B cell (primary cell): ENCODE data around the gene NBEA. TPM values are rescaled to one million over a fixed set of nuclear protein-coding genes. Genes with fewer than 3 reads are reported as not detected.

ENCODE experiments used
- ATAC-seq: fragments of 200-7000 bp; cut with Tn5 transposase; one replicate; pipeline ENCODE4 v1.10.0; 2021; ENCODE audit warnings: low read depth, mild to moderate bottlenecking, moderate number of reproducible peaks, moderate library complexity
- CTCF ChIA-PET: fragments of 350-600 bp; sonication (Branson Sonifier 250); formaldehyde crosslinking; loops from one replicate; lab custom pipeline; 2021; ENCODE audit warnings: antibody characterized with exemption, inconsistent platforms; lab: Charles Lee
- POLR2A ChIA-PET: fragments of 350-600 bp; sonication (Branson Sonifier 250); formaldehyde crosslinking; loops from one replicate; lab custom pipeline; 2021; ENCODE audit warnings: antibody characterized with exemption; lab: Charles Lee
- DNase-seq: peaks from one replicate; pipeline ENCODE4 v3.0.0; 2013
- H2AFZ ChIP-seq: 2 replicates; pipeline ENCODE4 v1.6.1; 2012; ENCODE audit warnings: mild to moderate bottlenecking, low read depth, low read length; ENCODE audit not compliant: insufficient read depth, poor library complexity, severe bottlenecking
- H3K27ac ChIP-seq, 2 donors: 1 replicate in 1 of 2; 2 replicates in 1 of 2; pipeline ENCODE4 v1.5.1; 2012 to 2013; ENCODE audit warnings: low read length in 2 of 2, mild to moderate bottlenecking in 2 of 2, moderate library complexity in 1 of 2
- H3K27me3 ChIP-seq, 4 experiments: fragments of 200-600 bp in 1 of 4; sonication (generic) in 1 of 4; replicated peaks in 1 of 4; 1 replicate in 2 of 4; 2 replicates in 2 of 4; pipeline versions ENCODE4 v1.6.1 to v1.7.0; 2013 to 2016; ENCODE audit warnings: low read length in 3 of 4, mild to moderate bottlenecking in 2 of 4, mixed read lengths in 1 of 4, moderate library complexity in 1 of 4; ENCODE audit not compliant: insufficient read depth in 4 of 4, control insufficient read depth in 3 of 4; ENCODE audit errors: control extremely low read depth in 1 of 4
- H3K36me3 ChIP-seq, 2 experiments: replicated peaks in 1 of 2; 1 replicate in 1 of 2; 2 replicates in 1 of 2; pipeline versions ENCODE4 v1.6.1 to v1.7.1; 2013; ENCODE audit warnings: low read length in 1 of 2; ENCODE audit not compliant: insufficient read depth in 2 of 2, control insufficient read depth in 1 of 2; ENCODE audit errors: control extremely low read depth in 1 of 2, extremely low read depth in 1 of 2
- H3K4me1 ChIP-seq, 2 donors: fragments of 200-600 bp in 1 of 2; sonication (generic) in 1 of 2; 1 replicate in 1 of 2; 2 replicates in 1 of 2; pipeline versions ENCODE4 v1.5.1 to v1.6.1; 2013 to 2017; ENCODE audit warnings: low read length in 2 of 2; ENCODE audit not compliant: control insufficient read depth in 2 of 2, insufficient read depth in 2 of 2
- H3K4me2 ChIP-seq: replicated peaks from 2 replicates; pipeline ENCODE3; 2012; ENCODE audit warnings: mild to moderate bottlenecking, low read depth, low read length; ENCODE audit not compliant: poor library complexity, severe bottlenecking
- H3K4me3 ChIP-seq, 5 experiments: fragments of 200-600 bp in 1 of 5; sonication (generic) in 1 of 5; 1 replicate in 3 of 5; 2 replicates in 2 of 5; pipeline versions ENCODE4 v1.5.1 to v1.7.0; 2011 to 2016; ENCODE audit warnings: low read length in 4 of 5, mild to moderate bottlenecking in 4 of 5, low read depth in 2 of 5, control low read depth in 1 of 5, moderate library complexity in 1 of 5; ENCODE audit not compliant: insufficient read depth in 1 of 5; ENCODE audit errors: control extremely low read depth in 1 of 5, extremely low read depth in 1 of 5
- H3K79me2 ChIP-seq: fragments of 200-600 bp; sonication (generic); one replicate; pipeline ENCODE4 v1.6.0; 2016; ENCODE audit warnings: low read length; ENCODE audit not compliant: control insufficient read depth, insufficient read depth
- H3K9ac ChIP-seq: fragments of 200-600 bp; sonication (generic); 2 replicates; pipeline ENCODE4 v1.6.1; 2017; ENCODE audit warnings: mild to moderate bottlenecking, low read length, moderate library complexity
- H3K9me3 ChIP-seq, 3 donors: one replicate each; pipeline versions ENCODE4 v1.6.1 to v1.7.1; 2013; ENCODE audit warnings: low read length in 2 of 3; ENCODE audit not compliant: control insufficient read depth in 2 of 3, insufficient read depth in 1 of 3; ENCODE audit errors: control extremely low read depth in 1 of 3
- H4K20me1 ChIP-seq: 2 replicates; pipeline ENCODE4 v1.6.0; 2012; ENCODE audit warnings: mild to moderate bottlenecking, low read length; ENCODE audit not compliant: insufficient read depth, control insufficient read depth, poor library complexity, severe bottlenecking
- H3K27ac Mint-ChIP-seq: one replicate; pipeline ENCODE4 v1.8.0; 2021; ENCODE audit warnings: mixed read lengths
- H3K27me3 Mint-ChIP-seq: one replicate; pipeline ENCODE4 v1.8.0; 2021; ENCODE audit warnings: mixed read lengths
- H3K4me1 Mint-ChIP-seq: one replicate; pipeline ENCODE4 v1.8.0; 2021; ENCODE audit warnings: mixed read lengths
- H3K4me3 Mint-ChIP-seq: one replicate; pipeline ENCODE4 v1.8.0; 2021; ENCODE audit warnings: mixed read lengths
- H3K9me3 Mint-ChIP-seq: one replicate; pipeline ENCODE4 v1.8.0; 2022; ENCODE audit warnings: mixed read lengths; ENCODE audit not compliant: insufficient read depth
- EZH2 ChIP-seq: IDR thresholded peaks from 2 replicates; pipeline ENCODE4 v1.6.1; 2012; ENCODE audit warnings: borderline replicate concordance, low read depth, mild to moderate bottlenecking, moderate library complexity, low read length; ENCODE audit not compliant: insufficient read depth, poor library complexity, severe bottlenecking
- WGBS: methylation state at CpG from one replicate; pipeline ENCODE4 v1.1.5; 2013; ENCODE audit warnings: missing lambda C conversion rate; ENCODE audit not compliant: insufficient coverage; 5-methylcytosine and 5-hydroxymethylcytosine counted together
- intact Hi-C: fragments of 100-400 bp; cut with micrococcal nuclease; formaldehyde crosslinking; loops from one replicate; pipeline ENCODE4 v1.10.0; 2022
- polyA plus RNA-seq: library from polyadenylated mRNA; depleted of rRNA; stranded (reverse); fragments of >200 nt; gene quantifications from 2 replicates; pipeline ENCODE4 v1.2.3, GENCODE V29; 2012
- total RNA-seq, 2 donors: library from RNA; stranded (reverse); fragments of 120-200 nt in 1 of 2; gene quantifications; 1 replicate in 1 of 2; 2 replicates in 1 of 2; pipeline versions ENCODE4 v1.2.3 to v1.2.4, GENCODE V29; 2013 to 2022
- TF ChIP-seq, protein P1 (sequence below): fragments of 200-600 bp; IDR thresholded peaks from one replicate; pipeline ENCODE4 v1.8.0; 2022; ENCODE audit warnings: antibody characterized with exemption, mild to moderate bottlenecking

Gene NBEA
- total and polyA plus RNA-seq, 2 donors (not counting 1 experiment from before 2014, with no cell fraction given): 1.5 to 10.7 TPM

DNA sequence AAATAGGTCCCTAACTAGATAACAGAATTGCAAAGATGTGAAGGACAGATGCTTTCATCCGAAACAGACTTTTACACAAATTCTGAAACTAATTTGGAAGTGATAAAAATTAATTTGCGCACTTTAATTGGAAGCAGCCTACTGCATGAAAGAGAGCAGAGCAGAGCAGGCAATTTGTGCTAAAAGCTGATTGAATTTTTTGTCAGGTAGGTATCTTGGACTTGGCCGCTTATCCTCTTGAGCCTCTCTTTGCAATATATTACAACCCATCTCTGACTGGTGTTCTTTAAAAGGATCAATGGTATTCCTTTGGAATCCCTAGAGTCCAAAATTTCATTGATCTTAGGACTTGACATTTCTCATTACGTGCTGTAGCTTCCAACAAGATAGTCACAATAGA, 717.7 kb downstream of the NBEA start:
- 100% methylated on average over 1 of the region's 4 CpGs for WGBS
- POLR2A ChIA-PET: no interaction called here
- H3K4me3 ChIP-seq: no peak overlapping the region
- H3K9me3 ChIP-seq: no peaks in the 10 kb centered on the region
- Mint-ChIP-seq H3K4me3 (no peak overlapping the region), H3K4me1 (no peaks in the 10 kb centered on the region), H3K9me3 (no peaks in the 10 kb centered on the region), H3K27me3 (no peaks in the 10 kb centered on the region), H3K27ac (no peak overlapping the region)
- DNase-seq (no peak), ATAC-seq (no peak)
- H3K27me3 ChIP-seq: no peaks in the 10 kb centered on the region
- no peaks in the 10 kb centered on the region for H3K4me1 ChIP-seq
- no peak overlapping the region for H3K9ac ChIP-seq
- no peak overlapping the region for H2AFZ ChIP-seq
- TF ChIP-seq, protein P1, sequence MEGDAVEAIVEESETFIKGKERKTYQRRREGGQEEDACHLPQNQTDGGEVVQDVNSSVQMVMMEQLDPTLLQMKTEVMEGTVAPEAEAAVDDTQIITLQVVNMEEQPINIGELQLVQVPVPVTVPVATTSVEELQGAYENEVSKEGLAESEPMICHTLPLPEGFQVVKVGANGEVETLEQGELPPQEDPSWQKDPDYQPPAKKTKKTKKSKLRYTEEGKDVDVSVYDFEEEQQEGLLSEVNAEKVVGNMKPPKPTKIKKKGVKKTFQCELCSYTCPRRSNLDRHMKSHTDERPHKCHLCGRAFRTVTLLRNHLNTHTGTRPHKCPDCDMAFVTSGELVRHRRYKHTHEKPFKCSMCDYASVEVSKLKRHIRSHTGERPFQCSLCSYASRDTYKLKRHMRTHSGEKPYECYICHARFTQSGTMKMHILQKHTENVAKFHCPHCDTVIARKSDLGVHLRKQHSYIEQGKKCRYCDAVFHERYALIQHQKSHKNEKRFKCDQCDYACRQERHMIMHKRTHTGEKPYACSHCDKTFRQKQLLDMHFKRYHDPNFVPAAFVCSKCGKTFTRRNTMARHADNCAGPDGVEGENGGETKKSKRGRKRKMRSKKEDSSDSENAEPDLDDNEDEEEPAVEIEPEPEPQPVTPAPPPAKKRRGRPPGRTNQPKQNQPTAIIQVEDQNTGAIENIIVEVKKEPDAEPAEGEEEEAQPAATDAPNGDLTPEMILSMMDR: no peak
- TF ChIP-seq EZH2: no peak
- CTCF ChIA-PET: no interaction called here
- H3K4me2 ChIP-seq: no peak overlapping the region
- no peak overlapping the region for H3K27ac ChIP-seq
- no peaks in the 10 kb centered on the region for H3K79me2 ChIP-seq
- H4K20me1 ChIP-seq: no peaks in the 10 kb centered on the region
- H3K36me3 ChIP-seq: no peaks in the 10 kb centered on the region
- intact Hi-C loops: no loop called here

DNA sequence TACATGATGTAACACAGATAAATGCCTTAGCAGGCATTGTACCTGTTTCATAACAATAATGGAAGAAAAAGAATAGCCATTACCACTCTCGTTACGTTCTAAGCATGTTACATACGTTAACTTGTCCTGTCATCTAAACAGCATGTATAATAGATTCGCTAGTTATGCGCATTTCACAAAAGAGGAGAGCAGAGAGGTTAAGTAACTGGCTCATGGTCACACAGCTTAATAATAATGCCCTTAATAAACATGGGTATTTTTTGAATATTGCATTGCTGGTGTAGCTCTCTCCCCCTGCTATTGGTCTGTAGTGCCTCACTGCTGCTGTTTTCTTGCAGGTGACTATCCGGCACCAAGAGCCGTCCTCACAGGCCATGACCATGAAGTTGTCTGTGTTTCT, 722.7 kb downstream of the NBEA start:
- no peaks in the 10 kb centered on the region for H4K20me1 ChIP-seq
- no peak overlapping the region for H3K4me2 ChIP-seq
- ATAC-seq (no peak), DNase-seq (no peak)
- H3K27ac Mint-ChIP-seq: no peak overlapping the region
- CTCF ChIA-PET: no interaction called here
- no peak overlapping the region for H3K27ac ChIP-seq
- H3K9me3 Mint-ChIP-seq: no peaks in the 10 kb centered on the region
- H3K27me3 ChIP-seq: no peaks in the 10 kb centered on the region
- WGBS: 100% methylated on average over 2 of the region's 7 CpGs
- H3K79me2 ChIP-seq: no peaks in the 10 kb centered on the region
- no peak overlapping the region for H3K4me3 Mint-ChIP-seq
- H3K4me1 ChIP-seq: no peaks in the 10 kb centered on the region
- TF ChIP-seq EZH2: no peak
- TF ChIP-seq, protein P1: no peak
- H3K9me3 ChIP-seq: no peaks in the 10 kb centered on the region
- no peak overlapping the region for H2AFZ ChIP-seq
- intact Hi-C loops: no loop called here
- H3K9ac ChIP-seq: no peak overlapping the region
- no peaks in the 10 kb centered on the region for H3K4me1 Mint-ChIP-seq
- no peaks in the 10 kb centered on the region for H3K27me3 Mint-ChIP-seq
- H3K4me3 ChIP-seq: no peak overlapping the region
- POLR2A ChIA-PET: no interaction called here
- no peaks in the 10 kb centered on the region for H3K36me3 ChIP-seq
